Astrocyte (in vitro differentiated cells and primary cell): ENCODE measurements around the gene CFAP74. TPM values are rescaled to one million over a fixed set of nuclear protein-coding genes. Genes with fewer than 3 reads are reported as not detected.

Source experiments
- DNase-seq: peaks from one replicate; pipeline ENCODE4 v3.0.0-alpha.2; 2010; ENCODE audit warnings: low read depth
- FAIRE-seq: peaks from 2 replicates; lab custom pipeline; 2011; peaks lifted over from hg19 to GRCh38; lab: Jason Lieb, UNC
- H2AFZ ChIP-seq: 2 replicates; pipeline ENCODE4 v1.6.0; 2012; ENCODE audit warnings: low read depth, low read length, inconsistent platforms
- H3K27ac ChIP-seq: 2 replicates; pipeline ENCODE4 v1.5.1; 2011; ENCODE audit warnings: low read depth, low read length, inconsistent platforms
- H3K27me3 ChIP-seq: 2 replicates; pipeline ENCODE4 v1.6.0; 2011; ENCODE audit warnings: low read length, inconsistent platforms; ENCODE audit not compliant: insufficient read depth
- H3K36me3 ChIP-seq: 2 replicates; pipeline ENCODE4 v1.5.1; 2011; ENCODE audit warnings: low read length, inconsistent platforms; ENCODE audit not compliant: insufficient read depth
- H3K4me1 ChIP-seq: 2 replicates; pipeline ENCODE4 v1.5.1; 2011; ENCODE audit warnings: low read length, inconsistent platforms; ENCODE audit not compliant: insufficient read depth
- H3K4me2 ChIP-seq: 2 replicates; pipeline ENCODE4 v1.6.0; 2012; ENCODE audit warnings: low read length, inconsistent platforms
- H3K4me3 ChIP-seq: 2 replicates; pipeline ENCODE4 v1.5.1; 2011; ENCODE audit warnings: low read depth, mild to moderate bottlenecking, low read length, inconsistent platforms; ENCODE audit not compliant: insufficient read depth
- H3K79me2 ChIP-seq: 2 replicates; pipeline ENCODE4 v1.6.0; 2012; ENCODE audit warnings: mild to moderate bottlenecking, low read length, inconsistent platforms; ENCODE audit not compliant: insufficient read depth
- H3K9ac ChIP-seq: 2 replicates; pipeline ENCODE4 v1.6.0; 2012; ENCODE audit warnings: mild to moderate bottlenecking, low read length, inconsistent platforms
- H3K9me3 ChIP-seq: 2 replicates; pipeline ENCODE4 v1.5.1; 2012; ENCODE audit warnings: low read depth, mild to moderate bottlenecking, low read length, inconsistent platforms; ENCODE audit not compliant: insufficient read depth
- H4K20me1 ChIP-seq: 2 replicates; pipeline ENCODE4 v1.6.0; 2012; ENCODE audit warnings: low read length, inconsistent platforms; ENCODE audit not compliant: insufficient read depth
- H3K27ac Mint-ChIP-seq: one replicate; pipeline ENCODE4 v1.8.0; 2021; ENCODE audit warnings: mild to moderate bottlenecking, mixed read lengths; ENCODE audit not compliant: unreplicated experiment
- H3K27me3 Mint-ChIP-seq: one replicate; pipeline ENCODE4 v1.8.0; 2021; ENCODE audit warnings: low read depth, mixed read lengths; ENCODE audit not compliant: unreplicated experiment
- H3K36me3 Mint-ChIP-seq: one replicate; pipeline ENCODE4 v1.8.0; 2021; ENCODE audit warnings: low read depth, mixed read lengths; ENCODE audit not compliant: unreplicated experiment
- H3K4me1 Mint-ChIP-seq: one replicate; pipeline ENCODE4 v1.8.0; 2021; ENCODE audit warnings: low read depth, mixed read lengths; ENCODE audit not compliant: unreplicated experiment
- H3K4me3 Mint-ChIP-seq: one replicate; pipeline ENCODE4 v1.8.0; 2021; ENCODE audit warnings: mild to moderate bottlenecking, moderate library complexity, mixed read lengths; ENCODE audit not compliant: unreplicated experiment
- H3K9me3 Mint-ChIP-seq: one replicate; pipeline ENCODE4 v1.8.0; 2021; ENCODE audit warnings: mild to moderate bottlenecking, mixed read lengths; ENCODE audit not compliant: unreplicated experiment
- CTCF ChIP-seq: IDR thresholded peaks from 2 replicates; pipeline ENCODE4 v1.5.1; 2011; ENCODE audit warnings: low read depth, mild to moderate bottlenecking, inconsistent platforms, low read length, moderate library complexity; ENCODE audit not compliant: insufficient read depth
- EZH2 ChIP-seq: IDR thresholded peaks from 2 replicates; pipeline ENCODE4 v1.6.1; 2012; ENCODE audit warnings: mild to moderate bottlenecking, low read length, inconsistent platforms; ENCODE audit not compliant: insufficient read depth
- total RNA-seq: library from RNA; stranded (reverse); gene quantifications from 2 replicates; pipeline ENCODE4 v1.2.1, GENCODE V29; 2021

Gene CFAP74
- total RNA-seq, 1 donor from 2014 or later = not detected

GRCh38 chr1:1921901-1922701 lies 81.5 kb downstream of the CFAP74 start:
- Mint-ChIP-seq H3K4me1 (no peaks in the 10 kb centered on the region), H3K9me3 (no peaks in the 10 kb centered on the region), H3K27me3 (peaks cover 15% of the 10 kb centered on the region), H3K36me3 (no peaks in the 10 kb centered on the region), H3K4me3 (no peak overlapping the region), H3K27ac (no peak overlapping the region)
- no peaks in the 10 kb centered on the region for H3K27me3 ChIP-seq
- DNase-seq (no peak), FAIRE-seq (no peak)
- no peak for TF ChIP-seq CTCF
- no peak for TF ChIP-seq EZH2
- H3K36me3 ChIP-seq = no peaks in the 10 kb centered on the region
- no peaks in the 10 kb centered on the region for H3K9me3 ChIP-seq
- no peaks in the 10 kb centered on the region for H3K79me2 ChIP-seq
- H3K4me3 ChIP-seq = no peak overlapping the region
- H3K4me1 ChIP-seq = peaks cover 6% of the 10 kb centered on the region
- no peak overlapping the region for H3K9ac ChIP-seq
- no peak overlapping the region for H3K27ac ChIP-seq
- H2AFZ ChIP-seq = no peak overlapping the region
- no peak overlapping the region for H3K4me2 ChIP-seq
- no peaks in the 10 kb centered on the region for H4K20me1 ChIP-seq

GRCh38 chr1:1921459-1921862 lies 82.1 kb downstream of the CFAP74 start:
- H3K27me3 Mint-ChIP-seq = peaks cover 17% of the 10 kb centered on the region

DNA sequence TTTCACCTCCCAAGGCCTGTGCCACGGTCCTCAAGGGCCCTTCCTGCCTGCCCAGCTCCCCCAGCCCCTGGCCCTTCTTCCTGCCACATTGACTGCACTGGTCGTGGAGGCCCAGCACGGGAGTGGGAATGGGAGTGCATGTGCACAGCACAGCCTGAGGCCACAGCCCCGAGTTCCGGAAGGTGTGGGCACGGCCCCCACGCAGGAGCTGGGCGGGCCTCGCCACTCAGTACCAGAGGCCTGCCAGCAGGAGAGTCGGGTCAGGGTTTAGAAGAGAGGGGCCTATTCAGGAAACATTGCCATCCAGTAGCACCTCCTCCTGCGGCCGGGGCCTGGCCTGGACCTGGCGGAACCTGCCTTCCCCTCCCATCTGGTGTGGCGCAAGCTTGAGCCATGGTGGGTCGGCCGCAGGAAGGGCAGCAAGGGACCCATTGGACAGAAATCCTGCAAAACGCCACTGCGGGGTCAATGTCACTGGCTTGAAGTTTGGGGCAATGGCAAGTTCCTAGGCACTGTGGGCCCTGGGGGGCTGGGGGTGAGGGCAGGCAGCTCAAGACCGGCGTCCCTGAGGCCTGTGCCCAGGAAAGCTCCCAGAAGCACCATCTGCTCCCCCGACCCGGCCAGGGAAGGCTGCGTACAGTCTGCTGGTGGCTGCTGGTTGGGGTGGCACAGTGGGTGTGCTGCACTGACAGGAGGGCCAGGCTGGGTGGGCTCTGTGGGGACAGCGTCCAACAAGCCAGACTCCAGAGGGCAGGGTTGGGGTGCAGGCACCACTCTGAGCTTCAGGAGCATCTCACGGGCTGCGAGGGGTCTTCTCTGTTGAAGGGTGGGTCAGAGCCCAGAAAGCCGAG lies 82.8 kb downstream of the CFAP74 start:
- no peak for DNase-seq
- Mint-ChIP-seq H3K27me3 (peaks cover 22% of the 10 kb centered on the region), H3K4me3 (no peak overlapping the region), H3K36me3 (no peaks in the 10 kb centered on the region), H3K9me3 (no peaks in the 10 kb centered on the region), H3K4me1 (no peaks in the 10 kb centered on the region), H3K27ac (no peak overlapping the region)
- no peak for FAIRE-seq
- Histone ChIP-seq H3K4me3 (no peak overlapping the region), H3K4me1 (peaks cover 6% of the 10 kb centered on the region), H3K9ac (no peak overlapping the region), H3K36me3 (no peaks in the 10 kb centered on the region), H2AFZ (no peak overlapping the region), H3K27me3 (no peaks in the 10 kb centered on the region), H4K20me1 (no peaks in the 10 kb centered on the region), H3K79me2 (no peaks in the 10 kb centered on the region), H3K27ac (no peak overlapping the region), H3K4me2 (no peak overlapping the region), H3K9me3 (no peaks in the 10 kb centered on the region)
- no peak for TF ChIP-seq CTCF
- no peak for TF ChIP-seq EZH2

More at GRCh38 chr1:1921459-1921862, 82.1 kb downstream of the CFAP74 start:
- Histone ChIP-seq H3K79me2 (no peaks in the 10 kb centered on the region), H4K20me1 (no peaks in the 10 kb centered on the region), H3K27ac (no peak overlapping the region), H2AFZ (no peak overlapping the region), H3K4me1 (peaks cover 6% of the 10 kb centered on the region), H3K9ac (no peak overlapping the region), H3K9me3 (no peaks in the 10 kb centered on the region), H3K4me2 (no peak overlapping the region), H3K36me3 (no peaks in the 10 kb centered on the region), H3K27me3 (no peaks in the 10 kb centered on the region), H3K4me3 (no peak overlapping the region)
- no peak for DNase-seq
- no peaks in the 10 kb centered on the region for H3K4me1 Mint-ChIP-seq
- no peak for TF ChIP-seq EZH2
- no peak overlapping the region for H3K27ac Mint-ChIP-seq
- no peak overlapping the region for H3K4me3 Mint-ChIP-seq
- no peaks in the 10 kb centered on the region for H3K9me3 Mint-ChIP-seq
- no peak for FAIRE-seq
- H3K36me3 Mint-ChIP-seq = no peaks in the 10 kb centered on the region
